Endothelial cell of umbilical vein (primary cell): ENCODE results near the gene LRG1. TPM values are rescaled to one million over a fixed set of nuclear protein-coding genes. Genes with fewer than 3 reads are reported as not detected.

Experiments
- BruUV-seq: library from RNA; stranded (reverse); fragments of 400-500 nt; replicated peaks from 2 replicates; lab custom pipeline; 2021; lab: Mats Ljungman, UMichigan
- CTCF ChIA-PET: fragments of 300-600, 350-600 bp; sonication (Branson Sonifier 250); formaldehyde crosslinking; loops from one replicate; lab custom pipeline; 2021; ENCODE audit warnings: antibody characterized with exemption, inconsistent platforms; lab: Charles Lee
- POLR2A ChIA-PET: fragments of 300-600, 350-600 bp; sonication (Branson Sonifier 250); formaldehyde crosslinking; loops from one replicate; lab custom pipeline; 2021; ENCODE audit warnings: antibody characterized with exemption, inconsistent platforms; lab: Charles Lee
- DNase-seq: peaks from one replicate; pipeline ENCODE4 v3.0.0-alpha.2; 2011; ENCODE audit warnings: low read depth, low spot score
- FAIRE-seq: peaks from 2 replicates; lab custom pipeline; 2011; peaks lifted over from hg19 to GRCh38; lab: Jason Lieb, UNC
- H2AFZ ChIP-seq: 2 replicates; pipeline ENCODE4 v1.6.0; 2012; ENCODE audit warnings: low read depth, low read length, control low read depth, inconsistent platforms
- H3K27ac ChIP-seq: 2 replicates; pipeline ENCODE4 v1.5.1; 2011; ENCODE audit warnings: low read depth, mild to moderate bottlenecking, control low read depth, low read length, moderate library complexity; ENCODE audit not compliant: insufficient read depth
- H3K27me3 ChIP-seq, 2 experiments: 2 replicates each; pipeline versions ENCODE4 v1.6.0 to v1.6.1; 2011; ENCODE audit warnings: low read length in 2 of 2, mixed read lengths in 1 of 2; ENCODE audit not compliant: control insufficient read depth in 2 of 2, insufficient read depth in 2 of 2
- H3K36me3 ChIP-seq, 2 experiments: 2 replicates in 1 of 2; 3 replicates in 1 of 2; pipeline ENCODE4 v1.5.1; 2011; ENCODE audit warnings: low read length in 2 of 2, mild to moderate bottlenecking in 1 of 2, moderate library complexity in 1 of 2; ENCODE audit not compliant: control insufficient read depth in 2 of 2, insufficient read depth in 2 of 2; ENCODE audit errors: extremely low read depth in 1 of 2
- H3K4me1 ChIP-seq: 3 replicates; pipeline ENCODE4 v1.5.1; 2011; ENCODE audit warnings: mild to moderate bottlenecking, low read length; ENCODE audit not compliant: control insufficient read depth, insufficient read depth; ENCODE audit errors: extremely low read depth
- H3K4me2 ChIP-seq: 2 replicates; pipeline ENCODE4 v1.6.1; 2011; ENCODE audit warnings: low read length, control low read depth, mixed read lengths; ENCODE audit not compliant: insufficient read depth
- H3K4me3 ChIP-seq, 3 experiments: fragments of 200-600 bp in 1 of 3; sonication (generic), shearing (Covaris generic) in 1 of 3; replicated peaks in 1 of 3; 2 replicates each; pipeline ENCODE4 v1.5.1; 2011 to 2016; ENCODE audit warnings: control low read depth in 3 of 3, low read length in 3 of 3, mild to moderate bottlenecking in 2 of 3, inconsistent platforms in 1 of 3, low read depth in 1 of 3, moderate library complexity in 1 of 3; ENCODE audit not compliant: insufficient read depth in 1 of 3
- H3K79me2 ChIP-seq: 2 replicates; pipeline ENCODE4 v1.6.0; 2012; ENCODE audit warnings: low read length, inconsistent platforms; ENCODE audit not compliant: control insufficient read depth, insufficient read depth
- H3K9ac ChIP-seq: replicated peaks from 2 replicates; pipeline ENCODE3; 2011; ENCODE audit warnings: low read length, control low read depth; ENCODE audit not compliant: insufficient read depth; ENCODE audit errors: extremely low read depth
- H3K9me1 ChIP-seq: replicated peaks from 3 replicates; pipeline ENCODE4 v1.6.0; 2011; ENCODE audit warnings: mild to moderate bottlenecking, low read length; ENCODE audit not compliant: control insufficient read depth, insufficient read depth; ENCODE audit errors: extremely low read depth
- H3K9me3 ChIP-seq: replicated peaks from 2 replicates; pipeline ENCODE4 v1.5.1; 2012; ENCODE audit warnings: low read length, inconsistent platforms; ENCODE audit not compliant: control insufficient read depth, insufficient read depth
- H4K20me1 ChIP-seq: replicated peaks from 2 replicates; pipeline ENCODE3; 2011; ENCODE audit warnings: mild to moderate bottlenecking, low read length; ENCODE audit not compliant: control insufficient read depth, insufficient read depth; ENCODE audit errors: extremely low read depth
- CTCF ChIP-seq, 2 donors: IDR thresholded peaks; 1 replicate in 1 of 2; 2 replicates in 1 of 2; pipeline ENCODE4 v1.5.1; 2011; ENCODE audit warnings: low read length in 2 of 2, mild to moderate bottlenecking in 2 of 2, moderate library complexity in 2 of 2, control low read depth in 1 of 2, inconsistent platforms in 1 of 2, low read depth in 1 of 2; ENCODE audit not compliant: insufficient read depth in 1 of 2; ENCODE audit errors: extremely low read depth in 1 of 2
- EZH2 ChIP-seq: IDR thresholded peaks from 2 replicates; pipeline ENCODE4 v1.6.1; 2012; ENCODE audit warnings: borderline replicate concordance, low read depth, mild to moderate bottlenecking, moderate library complexity, low read length, inconsistent platforms; ENCODE audit not compliant: severe bottlenecking
- FOS ChIP-seq: IDR thresholded peaks from 2 replicates; pipeline ENCODE4 v1.6.1; 2011; ENCODE audit warnings: mild to moderate bottlenecking, low read length, moderate library complexity, borderline replicate concordance; ENCODE audit not compliant: insufficient read depth
- GATA2 ChIP-seq: IDR thresholded peaks from 2 replicates; pipeline ENCODE4 v1.7.0; 2011; ENCODE audit warnings: low read depth, mild to moderate bottlenecking, moderate library complexity, mixed read lengths, low read length; ENCODE audit not compliant: insufficient read length, insufficient read depth
- JUN ChIP-seq: IDR thresholded peaks from 2 replicates; pipeline ENCODE4 v1.6.1; 2011; ENCODE audit warnings: borderline replicate concordance, low read depth; ENCODE audit not compliant: insufficient read length, insufficient read depth
- MAX ChIP-seq: IDR thresholded peaks from 2 replicates; pipeline ENCODE4 v1.6.1; 2011; ENCODE audit not compliant: insufficient read depth, insufficient read length
- MYC ChIP-seq: IDR thresholded peaks from one replicate; pipeline ENCODE4 v1.6.1; 2011; ENCODE audit warnings: mild to moderate bottlenecking, low read depth, low read length
- POLR2A ChIP-seq: IDR thresholded peaks from 2 replicates; pipeline ENCODE4 v1.6.1; 2012; ENCODE audit warnings: low read depth, mild to moderate bottlenecking, control low read depth, low read length
- POLR2AphosphoS5 ChIP-seq: IDR thresholded peaks from 2 replicates; pipeline ENCODE4 v1.6.1; 2012; ENCODE audit warnings: low read depth, mild to moderate bottlenecking, control low read depth, low read length, moderate library complexity; ENCODE audit not compliant: insufficient read depth
- dilution Hi-C: fragments of 300-500 bp; cut with MboI; formaldehyde crosslinking; loops from one replicate; pipeline ENCODE4 v1.15.0; 2019; ENCODE audit warnings: low sequenced_read_pairs; ENCODE audit not compliant: extremely low pct_ligation_motif_present
- intact Hi-C: fragments of 100-400 bp; cut with micrococcal nuclease; formaldehyde crosslinking; loops from one replicate; pipeline ENCODE4 v1.10.0; 2022
- polyA plus RNA-seq, 4 experiments: library from polyadenylated mRNA; depleted of rRNA in 3 of 4; stranded (reverse) in 3 of 4; unstranded in 1 of 4; fragments of >200 nt; gene quantifications; 2 replicates each; pipeline versions ENCODE4 v1.2.1 to v1.2.3, GENCODE V29; 2011 to 2012; ENCODE audit warnings: missing spikeins in 1 of 4
- total RNA-seq: library from RNA; stranded (reverse); gene quantifications from 2 replicates; pipeline ENCODE4 v1.2.3, GENCODE V29; 2021

Gene LRG1
- total and polyA plus RNA-seq, 2 donors (not counting 3 experiments of a cell fraction or from before 2014, with no cell fraction given), result 0.21 to 0.31 TPM

- intact Hi-C loops, result no loop called here
Observed at GRCh38 chr19:4570402-4570801, 30.6 kb upstream of the LRG1 start.

More at GRCh38 chr19:4570402-4570801, 30.6 kb upstream of the LRG1 start:
- H3K9me1 ChIP-seq, result no peaks in the 10 kb centered on the region
- no peak overlapping the region for H3K4me3 ChIP-seq
- H3K79me2 ChIP-seq, result peaks cover 3% of the 10 kb centered on the region
- FAIRE-seq, result no peak
- no peaks in the 10 kb centered on the region for H3K27me3 ChIP-seq
- no TSS peak for BruUV-seq
- H4K20me1 ChIP-seq, result no peaks in the 10 kb centered on the region
- ChIA-PET POLR2A (no interaction called here), CTCF (interaction anchor here (1.2 to 7.1 kb wide), 4 partner anchors 11 to 67 kb away, joined by 3 to 66 read pairs (median 44); partner anchors contain the start of gene SEMA6B)
- peaks cover 0 to 3% of the 10 kb centered on the region in 2 experiments for H3K36me3 ChIP-seq
- H3K4me1 ChIP-seq, result peaks cover 27% of the 10 kb centered on the region
- H2AFZ ChIP-seq, result no peak overlapping the region
- H3K27ac ChIP-seq, result no peak overlapping the region
- TF ChIP-seq POLR2A (no peak), EZH2 (no peak), CTCF (IDR thresholded peaks at IDR 0.05; ENCODE audit: extremely low read depth in 1 of 2, insufficient read depth in 1 of 2, low read depth in 1 of 2, low read length in 2 of 2) (no peak), MYC (no peak), POLR2AphosphoS5 (no peak), MAX (no peak), JUN (no peak), FOS (no peak), GATA2 (no peak)
- no peaks in the 10 kb centered on the region for H3K9me3 ChIP-seq
- dilution Hi-C loops, result no loop called here
- no peak for DNase-seq
- H3K9ac ChIP-seq, result no peak overlapping the region
- H3K4me2 ChIP-seq, result no peak overlapping the region
